Hematopoietic multipotent progenitor cell (in vitro differentiated cells): ENCODE results near the gene SPTB. TPM values are rescaled to one million over a fixed set of nuclear protein-coding genes. Genes with fewer than 3 reads are reported as not detected.

Source experiments
- DNase-seq, 3 donors: peaks; one replicate each; pipeline ENCODE4 v3.0.0-alpha.2; 2011 to 2015; ENCODE audit warnings: low read depth in 2 of 3, low spot score in 2 of 3
- total RNA-seq: library from RNA; depleted of rRNA; stranded (reverse); fragments of >200 nt; gene quantifications from one replicate; pipeline ENCODE4 v1.2.3, GENCODE V29; 2012

SPTB gene
- total RNA-seq, 1 donor: 0.81 TPM

DNA sequence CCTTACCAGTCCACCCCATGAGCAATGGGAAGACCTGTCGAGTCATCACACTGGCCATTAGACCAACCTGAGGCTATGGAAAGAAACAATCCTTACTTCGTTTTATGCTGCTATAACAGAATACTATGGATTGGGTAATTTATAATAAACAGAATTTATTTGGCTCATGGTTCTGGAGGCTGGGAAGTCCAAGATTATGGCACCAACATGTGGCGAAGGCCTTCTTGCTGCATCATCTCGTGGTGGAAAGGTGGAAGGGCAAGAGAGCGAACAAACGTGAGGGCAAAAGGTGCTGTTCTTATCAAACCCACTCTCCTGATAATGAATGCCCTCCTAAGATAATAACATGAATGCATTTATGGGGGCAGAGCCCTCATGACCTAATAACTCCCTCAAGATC is 9.6 kb upstream of the SPTB start:
- DNase-seq: no peak

- DNase-seq: no peak
Measured at GRCh38 chr14:64885559-64885958, 5.9 kb upstream of the SPTB start.

DNA sequence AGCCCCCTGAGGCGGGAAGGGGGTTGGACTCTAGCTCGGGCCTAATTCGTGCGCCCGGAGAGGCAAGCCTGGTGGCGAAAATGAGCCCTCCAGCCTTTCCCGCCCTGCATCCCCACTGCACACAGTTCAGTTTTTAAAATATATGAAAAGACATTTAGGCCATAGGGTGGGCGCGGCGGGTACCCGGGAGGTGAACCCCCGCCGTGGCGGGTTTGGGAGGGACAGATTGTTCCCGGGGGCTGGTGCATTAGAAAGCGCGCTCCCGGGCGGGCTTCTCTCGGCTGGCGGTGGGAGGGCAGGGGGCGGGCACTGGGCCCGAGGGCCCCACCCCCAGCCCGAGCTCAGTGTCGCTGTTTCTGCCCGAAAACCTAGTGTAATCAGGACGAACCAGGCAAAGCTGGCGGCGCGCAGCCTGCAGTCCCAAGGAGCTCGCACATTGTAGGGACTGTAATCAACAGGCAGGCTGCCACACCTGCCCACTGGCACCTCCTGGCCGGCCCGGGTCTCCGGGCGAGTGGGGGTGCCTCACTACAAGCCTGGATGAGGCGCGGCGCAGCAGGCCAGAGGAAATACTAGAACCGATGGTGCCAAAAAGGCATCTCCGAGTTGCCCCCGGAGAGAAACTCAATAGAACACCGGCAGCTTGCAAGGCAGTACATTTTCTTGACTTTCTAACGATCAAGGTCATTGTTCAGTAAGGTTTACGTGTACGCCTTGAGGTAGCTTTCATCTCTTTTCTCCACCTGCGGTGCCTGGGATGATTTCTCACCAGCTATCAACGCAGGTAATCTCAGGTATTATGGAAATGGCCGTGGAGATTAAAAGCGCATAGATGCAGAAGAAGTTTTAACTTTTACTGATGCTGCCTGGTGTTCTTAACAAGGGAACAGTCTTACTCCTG is 764 bp upstream of the SPTB start:
- peak in 2 of 3 donors; percentile 47 to 48 for DNase-seq

GRCh38 chr14:64878837-64879634 is 671 bp downstream of the SPTB start:
- no peak for DNase-seq

DNA sequence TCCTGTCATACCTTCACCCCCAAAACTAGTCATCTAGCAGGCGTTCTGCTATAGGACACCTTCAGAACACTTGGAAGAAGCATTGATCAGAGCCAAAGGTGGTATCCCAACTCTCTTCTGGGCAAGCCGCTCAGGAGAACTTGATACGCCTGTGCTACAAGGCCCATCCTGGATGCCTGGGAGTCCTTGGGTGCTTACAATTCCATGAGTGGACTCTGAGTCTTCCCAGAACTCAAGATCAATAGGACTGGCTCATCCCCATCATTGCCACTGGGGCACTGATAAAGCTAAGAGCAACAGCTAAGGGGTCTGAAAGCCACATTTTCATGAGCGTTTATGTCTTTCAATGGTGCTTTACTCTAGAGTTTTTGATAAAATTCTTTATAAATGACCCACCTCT is 1.9 kb downstream of the SPTB start:
- no peak for DNase-seq

- no peak for DNase-seq
Measured at GRCh38 chr14:64875350-64875749, 4.4 kb downstream of the SPTB start.

GRCh38 chr14:64873506-64874219 is 6.0 kb downstream of the SPTB start:
- DNase-seq: no peak

- no peak for DNase-seq
Measured at GRCh38 chr14:64871344-64871743, 8.4 kb downstream of the SPTB start.

GRCh38 chr14:64870160-64870559 is 9.5 kb downstream of the SPTB start:
- DNase-seq: peak in 2 of 3 donors; percentile 32 to 74

GRCh38 chr14:64868841-64869240 is 10.9 kb downstream of the SPTB start:
- DNase-seq: no peak

DNA sequence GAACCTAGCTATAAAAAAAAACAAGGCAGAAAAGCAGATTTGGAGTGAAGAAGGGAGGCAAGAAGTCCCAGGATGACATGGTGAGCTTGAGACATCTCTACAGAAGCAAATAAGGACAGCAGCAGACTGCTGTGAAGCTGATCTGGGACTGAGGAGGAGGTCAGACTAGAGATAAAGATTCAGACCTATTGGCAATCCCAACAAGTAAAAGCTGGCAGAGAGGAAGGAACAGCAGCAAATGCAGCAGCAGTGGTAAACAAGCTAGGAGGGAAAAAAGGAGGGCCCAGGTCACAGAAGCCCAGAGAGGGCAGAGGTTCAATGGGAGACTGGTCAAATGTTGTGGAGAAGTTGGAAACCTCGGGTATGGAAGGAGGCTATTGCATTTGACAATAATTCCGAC is 11.3 kb downstream of the SPTB start:
- DNase-seq: no peak

DNA sequence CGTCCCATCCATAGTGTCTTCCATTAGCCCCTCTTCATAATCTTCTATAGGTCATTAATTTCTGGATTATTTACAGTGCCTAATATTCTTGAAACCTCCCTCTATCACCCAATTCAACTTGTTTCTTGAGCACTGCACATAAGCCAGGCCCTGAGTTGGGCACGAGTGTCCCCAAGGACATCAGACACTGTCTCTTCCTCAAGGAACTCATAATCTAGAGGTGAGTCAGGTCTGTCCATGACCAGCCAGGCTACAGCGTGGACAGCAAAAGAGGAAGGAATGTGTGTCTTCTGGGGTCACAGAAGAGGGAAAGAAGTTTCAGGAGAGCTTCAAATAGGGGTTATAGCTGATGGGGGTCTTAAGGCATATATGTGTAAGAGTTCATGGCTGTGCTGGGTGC is 12.5 kb downstream of the SPTB start:
- DNase-seq: no peak

- DNase-seq: no peak
Measured at GRCh38 chr14:64865992-64866391, 13.7 kb downstream of the SPTB start.

GRCh38 chr14:64865109-64865508 is 14.6 kb downstream of the SPTB start:
- no peak for DNase-seq

GRCh38 chr14:64864258-64864657 is 15.4 kb downstream of the SPTB start:
- no peak for DNase-seq

- no peak for DNase-seq
Measured at GRCh38 chr14:64861916-64862315, 17.8 kb downstream of the SPTB start.

- no peak for DNase-seq
Measured at GRCh38 chr14:64860039-64860438, 19.7 kb downstream of the SPTB start.

DNA sequence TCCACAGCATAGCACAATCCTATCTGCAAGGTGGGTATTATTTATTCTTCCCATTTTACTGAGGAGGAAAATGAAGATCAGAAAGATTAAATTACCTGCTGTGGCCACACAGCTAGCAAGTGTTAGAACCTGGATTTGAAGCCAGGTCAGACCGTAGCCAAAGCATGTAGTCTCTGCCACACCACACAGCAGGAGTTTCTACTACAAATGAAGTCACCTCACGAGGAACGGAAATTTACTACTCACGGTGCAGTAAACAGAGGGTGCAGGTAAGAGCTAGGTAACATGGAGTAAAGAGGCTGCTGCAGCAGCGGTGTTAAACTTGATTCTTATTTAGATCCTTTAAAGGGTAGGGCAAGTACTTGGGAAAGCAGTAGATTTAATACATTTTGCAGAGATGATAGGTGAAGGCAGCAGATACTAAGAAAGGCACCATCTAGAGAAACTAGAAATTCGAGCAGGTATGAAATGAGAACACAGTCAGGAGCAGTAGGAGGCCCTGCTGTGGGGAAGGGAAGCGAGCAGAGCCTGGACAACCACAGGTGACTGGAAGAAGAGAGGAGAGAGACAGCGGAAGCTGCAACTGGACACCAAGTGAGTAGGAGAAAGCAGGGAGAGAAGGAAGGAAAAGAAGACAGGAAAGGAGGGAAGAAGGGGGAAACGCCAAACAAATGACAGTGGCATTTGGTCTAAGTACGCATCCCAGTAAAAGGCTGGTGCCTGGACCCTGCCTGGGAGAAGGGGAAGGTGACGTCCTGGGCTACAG is 21.5 kb downstream of the SPTB start:
- no peak for DNase-seq

DNA sequence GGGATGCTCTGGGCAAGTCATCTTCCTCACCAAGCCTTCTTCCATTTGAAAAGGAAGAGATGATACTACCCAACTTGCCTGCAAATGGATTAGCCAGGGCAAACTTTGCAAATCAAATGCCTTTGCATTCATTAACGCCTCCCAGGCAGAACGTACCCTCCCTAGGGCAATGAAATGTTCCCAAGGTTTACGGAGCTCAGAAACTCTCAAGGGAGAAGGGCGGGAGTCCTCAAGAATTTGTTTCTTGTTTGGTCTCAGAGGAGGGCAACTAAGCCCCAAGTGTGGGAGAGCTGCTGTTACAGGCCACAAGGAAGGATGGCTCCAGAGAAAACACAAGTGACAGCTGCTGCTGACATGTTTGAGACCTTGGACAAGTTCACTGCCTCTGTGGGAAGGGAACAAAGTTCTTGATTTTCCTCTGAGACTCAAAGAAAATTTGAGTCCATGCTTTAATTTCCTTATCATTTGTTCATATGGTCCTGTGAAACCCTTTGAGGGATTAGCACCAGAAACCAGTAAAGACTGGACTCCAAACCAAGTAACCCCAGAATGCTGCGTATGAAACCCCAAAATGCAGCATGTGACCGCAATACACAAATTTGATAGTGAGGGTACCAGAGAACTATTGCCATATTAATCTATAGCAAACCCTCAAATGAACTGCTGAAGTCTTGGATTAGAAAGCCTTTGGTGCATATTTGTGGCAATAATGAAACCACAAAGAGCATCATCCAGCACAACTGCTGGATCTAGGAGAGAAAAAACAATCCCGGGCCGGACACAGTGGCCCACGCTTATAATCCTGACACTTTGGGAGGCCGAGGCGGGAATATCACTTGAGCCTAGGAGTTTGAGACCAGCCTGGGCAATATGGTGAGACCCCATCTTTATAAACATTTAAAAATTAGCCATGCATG is 22.9 kb downstream of the SPTB start:
- no peak for DNase-seq
